ENCODE measurements around the gene LCLAT1.
"Not testable (repeated sequence)": the region's sequence is repeated elsewhere in the genome, so short reads cannot be mapped to it uniquely, and the experiment has no call there.

LCLAT1 gene

GRCh38 chr2:30613001-30613400, 166.0 kb downstream of the LCLAT1 start:
- ChIA-PET POLR2A (no interaction called here), CTCF (interaction anchor here (1.1 kb wide), 1 partner anchor 93 kb away, joined by 3 read pairs; no protein-coding TSS in a partner anchor)
- no peak for DNase-seq (ENCODE audit: low read depth, low spot score)
- H3K4me3 ChIP-seq (ENCODE audit: low read depth, low read length), result no peak overlapping the region
- TF ChIP-seq CTCF (IDR thresholded peaks at IDR 0.05; ENCODE audit: insufficient read depth, low read length, missing control alignments), result no peak

- POLR2A ChIA-PET; CTCF ChIA-PET; H3K4me3 ChIP-seq (ENCODE audit: low read depth, low read length); DNase-seq (ENCODE audit: low read depth, low spot score): not testable (repeated sequence)
Measured at GRCh38 chr2:30614227-30614626, 167.2 kb downstream of the LCLAT1 start.

DNA sequence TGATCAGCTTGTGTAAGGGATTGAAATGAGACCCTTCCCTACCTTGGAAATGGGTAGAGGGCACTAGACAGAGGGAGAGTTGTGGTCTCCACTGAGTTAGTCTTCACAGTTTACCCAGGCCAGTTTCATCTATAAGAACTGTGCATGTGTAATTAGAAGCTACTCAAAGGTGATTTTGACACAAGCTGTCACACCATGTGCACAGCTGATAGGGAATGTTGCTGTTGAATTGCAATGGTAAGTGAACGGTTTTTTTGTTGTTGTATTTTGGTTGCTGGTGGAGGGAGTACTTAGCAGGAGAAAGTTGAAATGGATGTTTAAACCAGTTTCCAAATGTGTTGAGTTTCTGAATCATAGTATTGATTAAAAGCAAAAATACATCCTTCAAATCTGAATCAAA, 168.9 kb downstream of the LCLAT1 start:
- ChIA-PET POLR2A (no interaction called here), CTCF (interaction anchor here (1.0 to 1.2 kb wide), 3 partner anchors 9 to 434 kb away, joined by 3 read pairs; no protein-coding TSS in a partner anchor)
- H3K4me3 ChIP-seq (ENCODE audit: low read depth, low read length), result no peak overlapping the region
- no peak for TF ChIP-seq CTCF (IDR thresholded peaks at IDR 0.05; ENCODE audit: insufficient read depth, low read length, missing control alignments)
- DNase-seq (ENCODE audit: low read depth, low spot score), result no peak

DNA sequence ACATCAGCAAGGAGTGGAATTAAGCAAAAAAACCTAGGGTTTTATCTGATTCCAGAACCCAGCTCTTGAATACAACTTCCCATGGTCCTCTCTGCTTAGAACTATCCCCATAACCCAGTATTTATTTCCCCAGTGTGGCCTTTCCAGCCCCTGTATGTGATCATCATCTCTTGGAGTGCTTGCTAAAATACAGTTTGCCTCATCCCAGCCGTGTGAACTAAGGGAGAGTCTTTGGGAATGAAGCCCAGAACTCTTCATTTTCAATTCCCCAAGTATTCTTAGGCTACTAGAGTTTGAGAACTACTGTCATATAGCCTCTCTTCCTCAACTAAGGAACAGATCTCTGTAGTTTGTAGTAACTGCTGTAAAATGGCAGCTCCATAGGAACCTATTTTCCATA, 173.1 kb downstream of the LCLAT1 start:
- ChIA-PET POLR2A (no interaction called here), CTCF (no interaction called here)
- H3K4me3 ChIP-seq (ENCODE audit: low read depth, low read length), result no peak overlapping the region
- no peak for TF ChIP-seq CTCF (IDR thresholded peaks at IDR 0.05; ENCODE audit: insufficient read depth, low read length, missing control alignments)
- no peak for DNase-seq (ENCODE audit: low read depth, low spot score)

- POLR2A ChIA-PET, result no interaction called here
- CTCF ChIA-PET, result no interaction called here
- no peak for TF ChIP-seq CTCF (IDR thresholded peaks at IDR 0.05; ENCODE audit: insufficient read depth, low read length, missing control alignments)
Measured at GRCh38 chr2:30621836-30622235, 174.8 kb downstream of the LCLAT1 start.

GRCh38 chr2:30622452-30622851, 175.4 kb downstream of the LCLAT1 start:
- no peak overlapping the region for H3K4me3 ChIP-seq (ENCODE audit: low read depth, low read length)
- CTCF ChIA-PET, result no interaction called here
- POLR2A ChIA-PET, result no interaction called here
- no peak for DNase-seq (ENCODE audit: low read depth, low spot score)
- TF ChIP-seq CTCF (IDR thresholded peaks at IDR 0.05; ENCODE audit: insufficient read depth, low read length, missing control alignments), result no peak

More at GRCh38 chr2:30621836-30622235, 174.8 kb downstream of the LCLAT1 start:
- no peak overlapping the region for H3K4me3 ChIP-seq (ENCODE audit: low read depth, low read length)
- no peak for DNase-seq (ENCODE audit: low read depth, low spot score)

- TF ChIP-seq CTCF (IDR thresholded peaks at IDR 0.05; ENCODE audit: insufficient read depth, low read length, missing control alignments), result no peak
- no peak for DNase-seq (ENCODE audit: low read depth, low spot score)
- ChIA-PET CTCF (interaction anchor here (0.7 kb wide), 1 partner anchor 460 kb away, joined by 3 read pairs; no protein-coding TSS in a partner anchor), POLR2A (no interaction called here)
- H3K4me3 ChIP-seq (ENCODE audit: low read depth, low read length), result no peak overlapping the region
Measured at GRCh38 chr2:30625276-30625675, 178.2 kb downstream of the LCLAT1 start.

All from AG04449 (cell line).